Fibroblast of skin of abdomen (primary cell): ENCODE measurements around the gene CPED1.
A peak's percentile ranks its signal among the peaks of the same experiment; 100 is the strongest.
"Not testable (repeated sequence)": the region's sequence is repeated elsewhere in the genome, so short reads cannot be mapped to it uniquely, and the experiment has no call there.

Source experiments
- DNase-seq: peaks from one replicate; pipeline ENCODE4 v3.0.0-alpha.2; 2013

CPED1 gene

DNA sequence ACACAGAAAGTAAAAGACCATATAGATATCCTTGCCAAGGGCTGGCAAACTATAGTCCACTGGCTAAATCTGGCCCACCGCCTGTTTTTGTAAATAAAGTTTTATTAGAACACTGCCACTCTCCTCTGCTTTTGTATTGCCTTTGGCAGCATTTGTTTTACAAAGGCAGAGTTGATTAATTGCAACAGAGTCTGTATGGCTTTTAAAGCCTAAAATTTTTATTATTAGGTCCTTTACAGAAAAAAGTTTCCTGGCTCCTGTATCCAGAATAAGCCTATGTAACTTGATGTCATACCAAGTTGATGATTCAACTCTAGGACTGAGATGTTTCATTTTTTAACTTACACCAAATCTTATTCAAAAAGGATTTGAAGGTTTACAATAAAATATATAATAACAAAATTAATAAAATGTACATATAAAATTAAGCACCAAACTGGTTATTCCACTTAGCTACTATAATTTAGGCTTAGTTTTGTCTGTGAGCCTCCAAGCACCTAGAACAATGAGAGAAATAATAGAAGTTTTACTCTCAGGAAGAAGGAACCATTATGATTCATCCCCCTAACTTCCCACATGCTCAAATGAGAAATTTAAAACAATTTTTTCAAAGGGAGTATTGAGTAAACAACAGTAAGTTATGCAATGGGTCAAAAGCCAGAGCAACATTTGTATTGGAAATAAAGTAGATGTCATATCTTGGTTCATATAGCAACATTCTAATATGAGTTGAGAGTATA is 31.9 kb downstream of the CPED1 start:
- peak; percentile 54 for DNase-seq

- DNase-seq: no peak
These were observed 32.8 kb downstream of the CPED1 start for GRCh38 chr7:121020989-121021969.

GRCh38 chr7:121023194-121023593 is 34.7 kb downstream of the CPED1 start:
- no peak for DNase-seq

- no peak for DNase-seq
These were observed 35.4 kb downstream of the CPED1 start for GRCh38 chr7:121023683-121024511.

GRCh38 chr7:121024611-121025010 is 36.1 kb downstream of the CPED1 start:
- DNase-seq: no peak

GRCh38 chr7:121026159-121026558 is 37.6 kb downstream of the CPED1 start:
- DNase-seq: no peak

DNA sequence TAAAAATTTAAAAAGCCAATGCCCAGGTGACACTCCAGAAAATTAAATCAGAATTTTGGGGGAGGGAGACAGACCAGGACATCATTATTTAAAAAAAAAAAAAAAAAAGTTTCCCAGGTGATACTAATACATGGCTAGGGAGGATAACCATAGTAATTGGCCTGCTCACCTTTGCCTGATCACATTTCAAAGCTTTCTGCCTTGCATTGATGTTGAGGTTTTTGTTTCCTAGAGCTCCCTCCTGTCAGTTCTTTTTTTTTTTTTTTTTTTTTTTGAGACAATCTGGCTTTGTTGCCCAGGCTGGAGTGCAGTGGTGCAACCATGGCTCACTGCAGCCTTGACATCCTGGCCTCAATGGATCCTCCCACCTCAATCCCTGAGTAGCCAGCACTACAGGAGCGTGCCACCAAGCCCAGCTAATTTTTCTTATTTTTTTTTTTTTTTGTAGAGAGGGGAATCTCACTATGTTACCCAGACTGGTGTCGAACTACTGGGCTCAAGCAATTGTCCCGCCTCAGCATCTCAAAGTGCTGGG is 38.1 kb downstream of the CPED1 start:
- DNase-seq: no peak

DNA sequence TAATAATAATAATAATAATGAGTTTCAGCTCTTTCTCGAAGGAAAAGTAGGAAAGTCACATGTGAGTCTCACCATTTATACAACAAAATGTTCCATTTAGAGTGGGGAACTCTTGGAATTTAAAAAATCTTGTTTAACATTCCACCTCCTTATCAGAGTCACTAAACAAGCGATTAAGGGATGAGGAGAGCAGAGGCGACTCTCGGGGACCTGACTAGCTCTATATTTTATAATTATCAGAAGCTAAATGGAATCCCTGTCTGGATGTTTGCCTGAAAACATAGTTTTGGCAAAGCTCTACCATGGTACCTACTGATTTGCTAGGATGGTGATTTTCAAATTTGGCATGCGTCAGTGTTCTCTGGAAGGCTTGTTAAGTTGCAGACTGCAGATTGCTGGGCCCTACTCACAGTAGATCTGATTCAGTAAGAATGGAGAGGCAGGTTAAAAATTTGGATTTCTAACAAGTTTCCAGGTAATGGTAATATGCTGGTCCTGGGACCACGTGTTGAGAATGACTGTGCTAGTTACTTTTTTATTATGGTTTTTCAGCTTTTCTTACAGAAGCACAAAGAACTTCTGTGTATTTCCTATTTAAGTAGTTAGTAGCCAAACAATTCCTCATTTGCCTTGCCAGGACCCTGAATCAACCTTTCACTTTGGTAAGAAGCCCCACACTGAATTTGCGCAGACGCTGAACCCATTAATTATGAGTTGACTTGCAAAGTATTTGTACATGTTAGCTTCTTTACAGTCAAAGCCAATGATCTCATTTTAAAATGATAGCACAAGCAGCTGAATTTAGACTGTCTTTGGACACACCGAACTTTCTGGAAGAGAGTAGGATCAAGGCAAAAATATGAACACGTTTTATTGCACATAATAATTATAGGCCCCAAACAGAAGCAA is 39.5 kb downstream of the CPED1 start:
- DNase-seq: no peak

DNA sequence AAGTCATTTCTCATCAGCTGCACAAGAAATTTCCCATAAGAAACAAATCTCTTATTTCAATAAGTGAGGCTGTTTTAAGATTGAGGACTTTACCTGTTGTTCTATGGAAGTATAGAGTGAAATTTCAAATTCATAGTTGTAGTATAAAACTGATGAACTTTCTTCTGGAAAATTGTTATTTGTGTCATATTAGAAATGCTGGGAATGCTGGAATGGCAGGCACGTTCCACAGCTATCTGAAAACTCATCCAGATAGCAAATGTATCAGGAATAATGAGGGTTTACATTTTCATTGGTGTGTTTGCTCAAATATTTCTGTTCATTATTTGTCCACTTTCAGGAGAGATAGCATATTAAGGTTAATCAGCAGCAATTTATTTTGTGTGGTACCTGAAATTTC is 40.8 kb downstream of the CPED1 start:
- no peak for DNase-seq

- DNase-seq: no peak
These were observed 41.8 kb downstream of the CPED1 start for GRCh38 chr7:121030308-121030707.

DNA sequence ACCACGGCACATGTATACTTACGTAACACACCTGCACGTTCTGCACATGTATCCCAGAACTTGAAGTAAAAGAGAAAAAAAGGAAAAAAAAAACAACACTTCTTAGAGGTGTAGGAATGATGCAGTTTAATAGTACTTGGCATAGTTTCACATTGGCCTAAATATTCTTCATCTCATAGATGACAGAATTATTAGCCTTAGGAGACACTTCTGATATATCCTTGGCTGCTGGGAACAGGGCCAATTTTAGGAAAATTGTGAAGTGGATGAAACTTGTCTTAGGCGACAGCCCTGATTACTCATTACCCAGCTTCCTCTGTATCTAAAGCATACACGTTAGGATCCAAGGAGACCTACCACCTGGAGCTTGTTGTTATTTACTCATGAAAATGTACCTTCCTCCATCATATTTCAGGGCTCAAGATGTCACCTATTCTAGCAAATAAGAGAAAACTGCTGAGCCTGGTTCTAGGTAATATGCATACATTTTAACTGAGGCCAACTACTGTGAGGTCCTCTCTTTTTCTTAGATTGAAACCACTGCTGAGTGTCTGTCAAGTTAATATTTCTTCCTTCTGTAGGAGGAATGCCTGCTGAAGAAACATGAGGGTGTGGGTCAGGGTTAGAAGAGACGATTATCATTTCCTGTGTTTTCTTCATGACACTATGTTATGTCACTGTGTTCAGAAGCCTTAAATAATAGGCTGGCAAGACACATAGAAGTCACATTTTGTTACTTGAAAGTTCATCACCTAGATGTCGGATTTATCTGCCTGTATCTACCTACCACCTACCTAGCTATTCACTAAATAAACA is 44.3 kb downstream of the CPED1 start:
- DNase-seq: peak; percentile 60

DNA sequence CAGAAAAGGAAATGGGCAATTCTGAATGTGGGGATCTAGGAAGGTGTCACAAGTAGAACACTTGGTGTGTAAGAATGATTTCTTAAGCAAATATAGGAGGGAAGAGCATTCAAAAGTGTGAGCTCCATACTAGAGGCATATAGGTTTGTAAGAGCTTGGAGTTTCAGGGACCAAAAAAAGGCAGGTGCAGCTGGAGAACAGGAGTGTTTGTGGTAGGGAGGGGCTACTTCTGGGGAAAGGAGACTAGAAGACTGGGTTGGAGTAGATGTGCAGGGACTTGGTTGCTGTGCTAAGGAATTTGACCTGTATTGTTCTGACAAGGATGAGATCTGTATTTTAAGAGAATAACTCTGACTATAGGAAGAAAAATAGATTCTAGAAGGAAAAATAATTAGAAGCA is 46.4 kb downstream of the CPED1 start:
- no peak for DNase-seq

- DNase-seq: not testable (repeated sequence)
These were observed 48.3 kb downstream of the CPED1 start for GRCh38 chr7:121036776-121037175.

DNA sequence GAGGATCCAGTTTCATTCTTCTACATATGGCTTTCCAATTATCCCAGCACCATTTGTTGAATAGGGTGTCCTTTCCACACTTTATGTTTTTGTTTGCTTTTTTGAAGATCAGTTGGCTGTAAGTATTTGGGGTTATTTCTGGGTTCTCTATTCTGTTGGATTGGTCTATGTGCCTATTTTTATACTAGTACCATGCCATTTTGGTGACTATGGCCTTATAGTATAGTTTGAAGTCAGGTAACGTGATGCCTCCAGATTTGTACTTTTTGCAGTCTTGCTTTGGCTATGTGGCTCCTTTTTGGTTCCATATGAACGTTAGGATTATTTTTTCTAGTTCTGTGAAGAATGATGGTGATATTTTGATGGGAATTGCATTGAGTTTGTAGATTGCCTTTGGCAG is 48.8 kb downstream of the CPED1 start:
- not testable (repeated sequence) for DNase-seq

DNA sequence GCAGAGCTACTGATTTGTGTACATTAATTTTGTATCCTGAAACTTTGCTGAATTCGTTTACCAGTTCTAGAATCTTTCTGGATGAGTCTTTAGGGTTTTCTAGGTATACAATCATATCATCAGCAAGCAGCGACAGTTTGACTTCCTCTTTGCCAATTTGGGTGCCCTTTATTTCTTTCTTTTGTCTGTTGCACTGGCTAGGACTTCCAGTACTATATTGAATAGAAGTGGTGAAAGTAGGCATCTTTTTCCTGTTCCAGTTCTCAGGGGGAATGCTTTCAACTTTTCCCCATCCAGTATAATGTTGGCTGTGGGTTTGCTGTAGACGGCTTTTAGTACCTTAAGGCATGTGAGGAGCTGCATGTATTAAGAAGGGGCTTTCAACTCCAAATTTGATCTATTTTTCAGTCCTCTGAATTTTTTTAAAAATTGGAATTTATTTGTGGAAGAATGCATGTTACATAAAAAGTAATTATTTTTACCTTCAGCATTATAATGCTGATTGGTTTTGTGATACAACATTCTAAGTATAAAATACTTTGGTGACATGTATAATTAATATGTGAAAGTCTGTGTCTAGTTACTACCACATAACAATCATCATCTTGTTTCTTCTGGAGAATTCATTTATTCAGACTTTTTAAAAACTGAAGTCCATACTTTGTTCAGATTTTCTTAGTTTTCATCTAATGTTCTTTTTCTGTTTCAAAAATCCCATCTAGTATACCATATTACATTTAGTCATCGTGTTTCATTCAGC is 49.6 kb downstream of the CPED1 start:
- no peak for DNase-seq

- no peak for DNase-seq
These were observed 50.4 kb downstream of the CPED1 start for GRCh38 chr7:121038717-121039509.

DNA sequence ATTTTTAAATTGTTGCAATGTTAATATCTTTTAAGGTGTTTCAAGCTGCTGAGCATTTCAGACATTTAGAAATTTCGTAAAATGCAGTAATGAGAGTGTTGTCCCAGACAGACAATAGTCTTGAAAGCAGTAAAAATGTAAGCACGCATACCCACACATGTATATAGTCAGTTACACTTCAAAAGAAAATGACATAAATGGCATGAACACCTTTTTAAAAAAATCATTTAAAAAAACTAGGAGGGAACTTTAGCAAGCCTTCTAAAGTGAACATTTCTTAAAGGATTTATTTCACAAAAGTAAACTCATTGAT is 51.0 kb downstream of the CPED1 start:
- no peak for DNase-seq

- no peak for DNase-seq
These were observed 51.5 kb downstream of the CPED1 start for GRCh38 chr7:121039994-121040393.
